ENCODE data around the gene FTL.
"Not testable (repeated sequence)": the region's sequence is repeated elsewhere in the genome, so short reads cannot be mapped to it uniquely, and the experiment has no call there.

The FTL gene

GRCh38 chr19:48965040-48965805 lies at the start of gene FTL:
TSS of gene FTL (plus strand) at chr19:48965309. CDS start at chr19:48965508, 199 bp downstream.
- DNase-seq (ENCODE audit: low read depth in 2 of 2): peak; percentile 73 to 78

- DNase-seq (ENCODE audit: low read depth in 2 of 2): no peak
These were observed 49.4 kb upstream of the FTL start for GRCh38 chr19:48915757-48916156.

GRCh38 chr19:48918071-48918470 lies 47.0 kb upstream of the FTL start:
- DNase-seq (ENCODE audit: low read depth in 2 of 2): no peak

- no peak for DNase-seq (ENCODE audit: low read depth in 2 of 2)
These were observed 46.3 kb upstream of the FTL start for GRCh38 chr19:48918801-48919247.

- not testable (repeated sequence) for DNase-seq (ENCODE audit: low read depth in 2 of 2)
These were observed 45.8 kb upstream of the FTL start for GRCh38 chr19:48919271-48919670.

GRCh38 chr19:48920949-48921348 lies 44.2 kb upstream of the FTL start:
- no peak for DNase-seq (ENCODE audit: low read depth in 2 of 2)

- no peak for DNase-seq (ENCODE audit: low read depth in 2 of 2)
These were observed 43.2 kb upstream of the FTL start for GRCh38 chr19:48921721-48922500.

GRCh38 chr19:48922548-48923490 lies 42.3 kb upstream of the FTL start:
- no peak for DNase-seq (ENCODE audit: low read depth in 2 of 2)

- no peak for DNase-seq (ENCODE audit: low read depth in 2 of 2)
These were observed 39.8 kb upstream of the FTL start for GRCh38 chr19:48925240-48925843.

- not testable (repeated sequence) for DNase-seq (ENCODE audit: low read depth in 2 of 2)
These were observed 39.2 kb upstream of the FTL start for GRCh38 chr19:48925890-48926289.

- no peak for DNase-seq (ENCODE audit: low read depth in 2 of 2)
These were observed 38.2 kb upstream of the FTL start for GRCh38 chr19:48926909-48927308.

GRCh38 chr19:48927692-48928091 lies 37.4 kb upstream of the FTL start:
- DNase-seq (ENCODE audit: low read depth in 2 of 2): not testable (repeated sequence)

GRCh38 chr19:48928164-48929025 lies 36.7 kb upstream of the FTL start:
- no peak for DNase-seq (ENCODE audit: low read depth in 2 of 2)

- peak; percentile 65 to 71 for DNase-seq (ENCODE audit: low read depth in 2 of 2)
These were observed 31.7 kb upstream of the FTL start, which contains the start of gene DHDH for GRCh38 chr19:48933382-48933932. TSS of gene DHDH (plus strand) at chr19:48933699. CDS start at chr19:48933722, 23 bp downstream.

- DNase-seq (ENCODE audit: low read depth in 2 of 2): no peak
These were observed 30.3 kb upstream of the FTL start for GRCh38 chr19:48934837-48935236.

- no peak for DNase-seq (ENCODE audit: low read depth in 2 of 2)
These were observed 29.2 kb upstream of the FTL start for GRCh38 chr19:48935864-48936263.

GRCh38 chr19:48938256-48938655 lies 26.9 kb upstream of the FTL start:
- DNase-seq (ENCODE audit: low read depth in 2 of 2): no peak

- DNase-seq (ENCODE audit: low read depth in 2 of 2): no peak
These were observed 24.2 kb upstream of the FTL start for GRCh38 chr19:48940902-48941301.

- no peak for DNase-seq (ENCODE audit: low read depth in 2 of 2)
These were observed 22.0 kb upstream of the FTL start for GRCh38 chr19:48943081-48943480.

GRCh38 chr19:48945415-48945814 lies 19.7 kb upstream of the FTL start:
- DNase-seq (ENCODE audit: low read depth in 2 of 2): no peak
